ENCODE measurements around the gene VWF.

VWF gene

GRCh38 chr12:6034596-6034995 lies 89.9 kb downstream of the VWF start:
- Histone ChIP-seq H3K23ac (ENCODE audit: low read length in 2 of 2) (no peak overlapping the region), H2BK12ac (ENCODE audit: low read length in 2 of 2) (no peak overlapping the region), H3K9me3 (ENCODE audit: control insufficient read depth, low read length) (no peaks in the 10 kb centered on the region), H3K79me1 (replicated peaks; ENCODE audit: low read length, poor library complexity, severe bottlenecking) (no peaks in the 10 kb centered on the region), H3K27me3 (ENCODE audit: control insufficient read depth in 1 of 2, insufficient read depth in 1 of 2, low read length in 2 of 2) (peaks cover 0 to 7% of the 10 kb centered on the region in 2 experiments), H3K14ac (ENCODE audit: low read length in 2 of 2) (no peak overlapping the region), H2BK15ac (ENCODE audit: low read depth, poor library complexity, severe bottlenecking) (no peak overlapping the region), H3K4me3 (ENCODE audit: insufficient read depth in 1 of 2, low read depth in 1 of 2, low read length in 2 of 2) (no peak overlapping the region), H2AK5ac (ENCODE audit: low read length, severe bottlenecking) (no peak overlapping the region), H3K4ac (ENCODE audit: low read depth in 1 of 2, low read length in 2 of 2) (no peak overlapping the region), H4K91ac (ENCODE audit: low read length) (no peak overlapping the region), H3K4me2 (ENCODE audit: low read length, poor library complexity, severe bottlenecking) (no peak overlapping the region), H3K18ac (ENCODE audit: low read depth in 1 of 2, low read length in 2 of 2) (no peak overlapping the region), H3K4me1 (ENCODE audit: control insufficient read depth, insufficient read depth, low read depth, low read length) (peaks cover 10% of the 10 kb centered on the region), H3K27ac (ENCODE audit: low read length, poor library complexity, severe bottlenecking) (no peak overlapping the region), H4K8ac (ENCODE audit: low read length) (no peak overlapping the region), H2AFZ (ENCODE audit: low read depth, low read length) (no peak overlapping the region), H3K36me3 (ENCODE audit: control insufficient read depth in 1 of 2, insufficient read depth in 2 of 2, low read depth in 1 of 2, low read length in 2 of 2) (no peaks in the 10 kb centered on the region), H3K9ac (ENCODE audit: low read length) (no peak overlapping the region), H2BK120ac (ENCODE audit: low read depth, low read length) (no peak overlapping the region), H2BK5ac (ENCODE audit: low read depth, low read length, poor library complexity, severe bottlenecking) (no peak overlapping the region)
- no peak for DNase-seq
- 75% methylated on average over 9 of the region's 9 CpGs for WGBS

GRCh38 chr12:6033546-6033945 lies 90.9 kb downstream of the VWF start:
- H3K4me1 ChIP-seq (ENCODE audit: control insufficient read depth, insufficient read depth, low read depth, low read length): peaks cover 10% of the 10 kb centered on the region
- H3K18ac ChIP-seq (ENCODE audit: low read depth in 1 of 2, low read length in 2 of 2): no peak overlapping the region
- peaks cover 0 to 7% of the 10 kb centered on the region in 2 experiments for H3K27me3 ChIP-seq (ENCODE audit: control insufficient read depth in 1 of 2, insufficient read depth in 1 of 2, low read length in 2 of 2)
- no peak overlapping the region for H2BK15ac ChIP-seq (ENCODE audit: low read depth, poor library complexity, severe bottlenecking)
- no peak overlapping the region for H3K27ac ChIP-seq (ENCODE audit: low read length, poor library complexity, severe bottlenecking)
- H2BK5ac ChIP-seq (ENCODE audit: low read depth, low read length, poor library complexity, severe bottlenecking): no peak overlapping the region
- no peak overlapping the region for H2BK120ac ChIP-seq (ENCODE audit: low read depth, low read length)
- no peak overlapping the region for H3K4ac ChIP-seq (ENCODE audit: low read depth in 1 of 2, low read length in 2 of 2)
- no peak overlapping the region for H2AK5ac ChIP-seq (ENCODE audit: low read length, severe bottlenecking)
- WGBS: 76% methylated on average over 8 of the region's 8 CpGs
- H3K14ac ChIP-seq (ENCODE audit: low read length in 2 of 2): peak overlapping the region in 1 of 2 experiments; percentile 21
- H3K36me3 ChIP-seq (ENCODE audit: control insufficient read depth in 1 of 2, insufficient read depth in 2 of 2, low read depth in 1 of 2, low read length in 2 of 2): no peaks in the 10 kb centered on the region
- no peak for DNase-seq
- no peak overlapping the region for H3K23ac ChIP-seq (ENCODE audit: low read length in 2 of 2)
- no peak overlapping the region for H4K8ac ChIP-seq (ENCODE audit: low read length)
- no peak overlapping the region for H2AFZ ChIP-seq (ENCODE audit: low read depth, low read length)
- no peaks in the 10 kb centered on the region for H3K79me1 ChIP-seq (replicated peaks; ENCODE audit: low read length, poor library complexity, severe bottlenecking)
- H3K4me2 ChIP-seq (ENCODE audit: low read length, poor library complexity, severe bottlenecking): no peak overlapping the region
- H3K4me3 ChIP-seq (ENCODE audit: insufficient read depth in 1 of 2, low read depth in 1 of 2, low read length in 2 of 2): peak overlapping the region in 1 of 2 experiments; percentile 20
- no peak overlapping the region for H4K91ac ChIP-seq (ENCODE audit: low read length)
- no peak overlapping the region for H3K9ac ChIP-seq (ENCODE audit: low read length)
- no peak overlapping the region for H2BK12ac ChIP-seq (ENCODE audit: low read length in 2 of 2)
- H3K9me3 ChIP-seq (ENCODE audit: control insufficient read depth, low read length): no peaks in the 10 kb centered on the region

- Histone ChIP-seq H2BK120ac (ENCODE audit: low read depth, low read length) (no peak overlapping the region), H4K8ac (ENCODE audit: low read length) (no peak overlapping the region), H2BK15ac (ENCODE audit: low read depth, poor library complexity, severe bottlenecking) (no peak overlapping the region), H3K9ac (ENCODE audit: low read length) (no peak overlapping the region), H3K27me3 (ENCODE audit: control insufficient read depth in 1 of 2, insufficient read depth in 1 of 2, low read length in 2 of 2) (peaks cover 0 to 7% of the 10 kb centered on the region in 2 experiments), H3K36me3 (ENCODE audit: control insufficient read depth in 1 of 2, insufficient read depth in 2 of 2, low read depth in 1 of 2, low read length in 2 of 2) (no peaks in the 10 kb centered on the region), H2AFZ (ENCODE audit: low read depth, low read length) (no peak overlapping the region), H3K4ac (ENCODE audit: low read depth in 1 of 2, low read length in 2 of 2) (no peak overlapping the region), H2BK12ac (ENCODE audit: low read length in 2 of 2) (no peak overlapping the region), H3K4me1 (ENCODE audit: control insufficient read depth, insufficient read depth, low read depth, low read length) (peaks cover 10% of the 10 kb centered on the region), H3K4me3 (ENCODE audit: insufficient read depth in 1 of 2, low read depth in 1 of 2, low read length in 2 of 2) (no peak overlapping the region), H3K14ac (ENCODE audit: low read length in 2 of 2) (peak overlapping the region in 1 of 2 experiments; percentile 44), H2AK5ac (ENCODE audit: low read length, severe bottlenecking) (no peak overlapping the region), H4K91ac (ENCODE audit: low read length) (no peak overlapping the region), H2BK5ac (ENCODE audit: low read depth, low read length, poor library complexity, severe bottlenecking) (no peak overlapping the region), H3K23ac (ENCODE audit: low read length in 2 of 2) (no peak overlapping the region), H3K27ac (ENCODE audit: low read length, poor library complexity, severe bottlenecking) (no peak overlapping the region), H3K79me1 (replicated peaks; ENCODE audit: low read length, poor library complexity, severe bottlenecking) (no peaks in the 10 kb centered on the region), H3K18ac (ENCODE audit: low read depth in 1 of 2, low read length in 2 of 2) (no peak overlapping the region), H3K9me3 (ENCODE audit: control insufficient read depth, low read length) (peaks cover 5% of the 10 kb centered on the region), H3K4me2 (ENCODE audit: low read length, poor library complexity, severe bottlenecking) (no peak overlapping the region)
- DNase-seq: no peak
- WGBS: 80% methylated on average over 8 of the region's 8 CpGs
Measured at GRCh38 chr12:6032726-6033125, 91.7 kb downstream of the VWF start.

- Histone ChIP-seq H3K4ac (ENCODE audit: low read depth in 1 of 2, low read length in 2 of 2) (no peak overlapping the region), H3K4me2 (ENCODE audit: low read length, poor library complexity, severe bottlenecking) (no peak overlapping the region), H2BK120ac (ENCODE audit: low read depth, low read length) (no peak overlapping the region), H2BK15ac (ENCODE audit: low read depth, poor library complexity, severe bottlenecking) (no peak overlapping the region), H3K18ac (ENCODE audit: low read depth in 1 of 2, low read length in 2 of 2) (no peak overlapping the region), H2AFZ (ENCODE audit: low read depth, low read length) (no peak overlapping the region), H3K79me1 (replicated peaks; ENCODE audit: low read length, poor library complexity, severe bottlenecking) (no peaks in the 10 kb centered on the region), H4K91ac (ENCODE audit: low read length) (no peak overlapping the region), H3K36me3 (ENCODE audit: control insufficient read depth in 1 of 2, insufficient read depth in 2 of 2, low read depth in 1 of 2, low read length in 2 of 2) (no peaks in the 10 kb centered on the region), H3K27me3 (ENCODE audit: control insufficient read depth in 1 of 2, insufficient read depth in 1 of 2, low read length in 2 of 2) (peaks cover 0 to 7% of the 10 kb centered on the region in 2 experiments), H3K9ac (ENCODE audit: low read length) (no peak overlapping the region), H3K9me3 (ENCODE audit: control insufficient read depth, low read length) (peaks cover 8% of the 10 kb centered on the region), H2AK5ac (ENCODE audit: low read length, severe bottlenecking) (no peak overlapping the region), H3K14ac (ENCODE audit: low read length in 2 of 2) (no peak overlapping the region), H3K23ac (ENCODE audit: low read length in 2 of 2) (no peak overlapping the region), H3K4me1 (ENCODE audit: control insufficient read depth, insufficient read depth, low read depth, low read length) (peaks cover 10% of the 10 kb centered on the region), H3K27ac (ENCODE audit: low read length, poor library complexity, severe bottlenecking) (no peak overlapping the region), H2BK5ac (ENCODE audit: low read depth, low read length, poor library complexity, severe bottlenecking) (no peak overlapping the region), H2BK12ac (ENCODE audit: low read length in 2 of 2) (no peak overlapping the region), H3K4me3 (ENCODE audit: insufficient read depth in 1 of 2, low read depth in 1 of 2, low read length in 2 of 2) (no peak overlapping the region), H4K8ac (ENCODE audit: low read length) (no peak overlapping the region)
- no peak for DNase-seq
- 82% methylated on average over 8 of the region's 8 CpGs for WGBS
Measured at GRCh38 chr12:6031001-6031400, 93.5 kb downstream of the VWF start.

Measured in mesenchymal stem cell (in vitro differentiated cells and primary cell).